ENCODE results near the gene PTPRCAP. TPM values are rescaled to one million over a fixed set of nuclear protein-coding genes. Genes with fewer than 3 reads are reported as not detected.

PTPRCAP gene
- total and polyA plus RNA-seq, 2 donors from 2014 or later = 4.7 to 20.3 TPM

DNA sequence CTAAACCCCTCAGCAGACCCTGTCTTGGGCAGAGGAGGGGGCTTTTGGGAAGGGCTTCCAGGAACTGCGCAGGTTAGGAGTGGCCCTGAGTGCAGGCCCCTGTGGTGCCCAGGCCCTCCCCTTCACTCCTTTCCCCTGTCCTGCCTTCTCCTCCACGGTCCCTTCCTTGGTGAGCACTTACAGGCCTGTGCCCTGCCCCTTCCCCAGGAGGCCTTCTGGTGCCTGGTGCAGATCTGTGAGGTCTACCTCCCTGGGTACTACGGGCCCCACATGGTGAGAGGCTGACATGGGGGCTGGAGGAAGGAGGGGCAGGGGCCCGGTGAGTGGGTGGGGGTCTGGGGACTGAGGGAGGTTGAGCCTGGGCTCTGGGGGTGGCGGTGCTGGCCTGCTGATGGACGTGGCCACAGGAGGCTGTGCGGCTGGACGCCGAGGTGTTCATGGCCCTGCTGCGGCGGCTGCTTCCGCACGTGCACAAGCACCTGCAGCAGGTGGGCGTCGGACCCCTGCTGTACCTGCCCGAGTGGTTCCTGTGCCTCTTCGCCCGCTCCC, 31.0 kb downstream of the PTPRCAP start:
- DNase-seq (peak in 1 of 5 donors; percentile 78), FAIRE-seq (no peak)
- Histone ChIP-seq H3K36me3 (ENCODE audit: control insufficient read depth in 2 of 3, insufficient read depth in 3 of 3, low read length in 3 of 3) (no peaks in the 10 kb centered on the region), H3K27ac (ENCODE audit: low read depth in 2 of 2, low read length in 2 of 2) (no peak overlapping the region), H3K4me1 (ENCODE audit: control insufficient read depth in 2 of 3, insufficient read depth in 2 of 3, low read depth in 1 of 3, low read length in 3 of 3) (peaks cover 0 to 3% (median 0%) of the 10 kb centered on the region in 3 donors), H3K9ac (ENCODE audit: low read length in 3 of 3) (no peak overlapping the region), H3K4me3 (ENCODE audit: low read length in 3 of 3) (no peak overlapping the region), H3K9me3 (ENCODE audit: control insufficient read depth in 2 of 3, insufficient read depth in 1 of 3, low read length in 3 of 3) (no peaks in the 10 kb centered on the region), H3K27me3 (ENCODE audit: control insufficient read depth, insufficient read depth, low read length) (no peaks in the 10 kb centered on the region)
- TF ChIP-seq, protein P1, sequence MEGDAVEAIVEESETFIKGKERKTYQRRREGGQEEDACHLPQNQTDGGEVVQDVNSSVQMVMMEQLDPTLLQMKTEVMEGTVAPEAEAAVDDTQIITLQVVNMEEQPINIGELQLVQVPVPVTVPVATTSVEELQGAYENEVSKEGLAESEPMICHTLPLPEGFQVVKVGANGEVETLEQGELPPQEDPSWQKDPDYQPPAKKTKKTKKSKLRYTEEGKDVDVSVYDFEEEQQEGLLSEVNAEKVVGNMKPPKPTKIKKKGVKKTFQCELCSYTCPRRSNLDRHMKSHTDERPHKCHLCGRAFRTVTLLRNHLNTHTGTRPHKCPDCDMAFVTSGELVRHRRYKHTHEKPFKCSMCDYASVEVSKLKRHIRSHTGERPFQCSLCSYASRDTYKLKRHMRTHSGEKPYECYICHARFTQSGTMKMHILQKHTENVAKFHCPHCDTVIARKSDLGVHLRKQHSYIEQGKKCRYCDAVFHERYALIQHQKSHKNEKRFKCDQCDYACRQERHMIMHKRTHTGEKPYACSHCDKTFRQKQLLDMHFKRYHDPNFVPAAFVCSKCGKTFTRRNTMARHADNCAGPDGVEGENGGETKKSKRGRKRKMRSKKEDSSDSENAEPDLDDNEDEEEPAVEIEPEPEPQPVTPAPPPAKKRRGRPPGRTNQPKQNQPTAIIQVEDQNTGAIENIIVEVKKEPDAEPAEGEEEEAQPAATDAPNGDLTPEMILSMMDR (IDR thresholded peaks at IDR 0.05; ENCODE audit: borderline replicate concordance, extremely low read depth, insufficient read depth) = no peak
- intact Hi-C loops (cut with DNase I) = no loop called here

DNA sequence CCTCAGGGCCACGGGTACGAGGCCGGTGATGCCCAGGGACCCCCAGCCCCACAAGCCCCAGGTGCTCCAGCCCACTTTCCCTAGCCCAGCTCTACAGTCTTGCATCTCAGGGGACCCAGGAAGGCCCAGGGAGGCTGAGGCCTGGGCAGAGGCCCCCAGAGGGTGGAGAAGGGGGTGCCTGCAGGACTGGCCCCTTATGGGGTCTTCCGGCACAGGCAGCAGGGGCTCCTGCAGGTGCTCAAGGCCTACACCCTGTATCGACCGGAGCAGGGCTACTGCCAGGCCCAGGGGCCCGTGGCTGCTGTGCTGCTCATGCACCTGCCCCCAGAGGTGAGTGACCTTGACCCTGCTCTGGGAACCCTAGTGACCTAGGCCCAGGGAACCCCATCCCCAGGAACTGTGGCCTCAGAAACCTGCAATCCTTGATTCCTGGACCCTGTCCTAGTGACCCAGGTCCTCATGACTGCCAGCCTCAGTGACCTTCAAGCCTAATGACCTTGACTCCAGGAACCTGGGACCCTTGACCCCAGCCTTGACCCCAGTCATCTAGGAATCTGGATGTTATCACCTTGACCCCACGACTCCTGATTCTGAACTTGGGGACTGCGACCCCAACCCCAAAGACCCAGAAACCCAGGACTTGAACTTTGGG, 31.7 kb downstream of the PTPRCAP start:
- Histone ChIP-seq H3K9me3 (ENCODE audit: control insufficient read depth in 2 of 3, insufficient read depth in 1 of 3, low read length in 3 of 3) (no peaks in the 10 kb centered on the region), H3K4me3 (ENCODE audit: low read length in 3 of 3) (no peak overlapping the region), H3K4me1 (ENCODE audit: control insufficient read depth in 2 of 3, insufficient read depth in 2 of 3, low read depth in 1 of 3, low read length in 3 of 3) (peaks cover 0 to 3% (median 2%) of the 10 kb centered on the region in 3 donors), H3K27me3 (ENCODE audit: control insufficient read depth, insufficient read depth, low read length) (no peaks in the 10 kb centered on the region), H3K36me3 (ENCODE audit: control insufficient read depth in 2 of 3, insufficient read depth in 3 of 3, low read length in 3 of 3) (no peaks in the 10 kb centered on the region), H3K9ac (ENCODE audit: low read length in 3 of 3) (no peak overlapping the region), H3K27ac (ENCODE audit: low read depth in 2 of 2, low read length in 2 of 2) (no peak overlapping the region)
- DNase-seq (no peak), FAIRE-seq (no peak)
- TF ChIP-seq, protein P1 (IDR thresholded peaks at IDR 0.05; ENCODE audit: borderline replicate concordance, extremely low read depth, insufficient read depth) = no peak
- intact Hi-C loops (cut with DNase I) = no loop called here

DNA sequence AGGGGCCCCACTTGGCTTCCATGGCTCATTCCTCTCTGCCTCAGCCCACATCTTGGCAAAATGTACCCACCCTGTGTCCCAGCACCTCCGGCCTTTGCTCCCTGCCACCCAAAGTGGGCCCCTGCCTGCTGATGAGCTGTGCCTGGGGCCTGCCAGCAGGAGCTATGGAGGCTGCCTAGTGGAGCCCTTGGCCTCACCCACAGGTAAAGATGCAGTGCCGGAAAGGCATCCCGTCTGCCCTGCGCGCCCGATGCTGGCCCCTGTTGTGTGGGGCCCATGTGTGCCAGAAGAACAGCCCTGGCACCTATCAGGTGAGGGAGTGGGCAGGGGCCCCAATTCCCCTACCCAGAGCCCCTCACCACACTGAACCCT, 32.3 kb downstream of the PTPRCAP start:
- intact Hi-C loops (cut with DNase I) = no loop called here
- FAIRE-seq (no peak), DNase-seq (no peak)
- no peak overlapping the region for H3K27ac ChIP-seq (ENCODE audit: low read depth in 2 of 2, low read length in 2 of 2)
- no peaks in the 10 kb centered on the region for H3K27me3 ChIP-seq (ENCODE audit: control insufficient read depth, insufficient read depth, low read length)
- H3K4me1 ChIP-seq (ENCODE audit: control insufficient read depth in 2 of 3, insufficient read depth in 2 of 3, low read depth in 1 of 3, low read length in 3 of 3) = peaks cover 0 to 9% (median 5%) of the 10 kb centered on the region in 3 donors
- no peak overlapping the region for H3K4me3 ChIP-seq (ENCODE audit: low read length in 3 of 3)
- TF ChIP-seq, protein P1 (IDR thresholded peaks at IDR 0.05; ENCODE audit: borderline replicate concordance, extremely low read depth, insufficient read depth) = no peak
- H3K36me3 ChIP-seq (ENCODE audit: control insufficient read depth in 2 of 3, insufficient read depth in 3 of 3, low read length in 3 of 3) = no peaks in the 10 kb centered on the region
- H3K9ac ChIP-seq (ENCODE audit: low read length in 3 of 3) = no peak overlapping the region
- no peaks in the 10 kb centered on the region for H3K9me3 ChIP-seq (ENCODE audit: control insufficient read depth in 2 of 3, insufficient read depth in 1 of 3, low read length in 3 of 3)

All from kidney (tissue), 14 donors.